Neural cell (in vitro differentiated cells): ENCODE results near the gene BPGM. TPM values are rescaled to one million over a fixed set of nuclear protein-coding genes. Genes with fewer than 3 reads are reported as not detected.

Experiments
- H2AFZ ChIP-seq: fragments of 200-600, 300-800 bp; sonication (generic), shearing (Covaris generic); 2 replicates; pipeline ENCODE4 v1.6.0; 2014; ENCODE audit warnings: low read depth, mild to moderate bottlenecking, antibody characterized with exemption, low read length, moderate library complexity
- H3F3A ChIP-seq: fragments of 200-600 bp; shearing (Covaris generic); 2 replicates; pipeline ENCODE4 v1.6.1; 2016; ENCODE audit warnings: mild to moderate bottlenecking, moderate library complexity, mixed read lengths, antibody characterized with exemption, low read length; ENCODE audit not compliant: insufficient read depth, poor library complexity, severe bottlenecking
- H3K27ac ChIP-seq: fragments of 200-600, 300-800 bp; sonication (generic), shearing (Covaris generic); 2 replicates; pipeline ENCODE4 v1.5.1; 2014; ENCODE audit warnings: mild to moderate bottlenecking, low read length, moderate library complexity
- H3K27me3 ChIP-seq: fragments of 300-800, 200-600 bp; sonication (generic), shearing (Covaris generic); 2 replicates; pipeline ENCODE4 v1.6.0; 2014; ENCODE audit warnings: mild to moderate bottlenecking, low read depth, low read length, moderate library complexity; ENCODE audit not compliant: insufficient read depth
- H3K36me3 ChIP-seq: fragments of 300-800, 200-600 bp; sonication (generic), shearing (Covaris generic); 2 replicates; pipeline ENCODE4 v1.5.1; 2014; ENCODE audit warnings: mild to moderate bottlenecking, antibody characterized with exemption, low read length, moderate library complexity; ENCODE audit not compliant: insufficient read depth
- H3K4me2 ChIP-seq: fragments of 300-800, 200-600 bp; sonication (generic), shearing (Covaris generic); 2 replicates; pipeline ENCODE4 v1.6.0; 2014; ENCODE audit warnings: mild to moderate bottlenecking, low read length
- H3K4me3 ChIP-seq: fragments of 300-800, 200-600 bp; sonication (generic), shearing (Covaris generic); 2 replicates; pipeline ENCODE4 v1.5.1; 2014; ENCODE audit warnings: mild to moderate bottlenecking, low read length, moderate library complexity
- H3K79me2 ChIP-seq: fragments of 200-600 bp; shearing (Covaris generic); replicated peaks from 2 replicates; pipeline ENCODE4 v1.6.0; 2014; ENCODE audit warnings: mild to moderate bottlenecking, low read length, moderate library complexity; ENCODE audit not compliant: insufficient read depth
- H3K9ac ChIP-seq: fragments of 300-800, 200-600 bp; sonication (generic), shearing (Covaris generic); 2 replicates; pipeline ENCODE4 v1.6.1; 2016; ENCODE audit warnings: mild to moderate bottlenecking, low read length, mixed read lengths
- H3K9me2 ChIP-seq: fragments of 200-600 bp; shearing (Covaris generic); 2 replicates; pipeline ENCODE4 v1.6.1; 2016; ENCODE audit warnings: mild to moderate bottlenecking, low read length, mixed read lengths; ENCODE audit not compliant: insufficient read depth
- H3K9me3 ChIP-seq: fragments of 200-600, 300-800 bp; sonication (generic), shearing (Covaris generic); 2 replicates; pipeline ENCODE4 v1.6.1; 2016; ENCODE audit warnings: mild to moderate bottlenecking, mixed run types, low read length, moderate library complexity, mixed read lengths
- H4K20me1 ChIP-seq: fragments of 200-600 bp; shearing (Covaris generic); 2 replicates; pipeline ENCODE4 v1.6.1; 2016; ENCODE audit warnings: mild to moderate bottlenecking, mixed run types; ENCODE audit not compliant: insufficient read depth
- EP300 ChIP-seq: fragments of 450-650 bp; conservative IDR thresholded peaks from 2 replicates; pipeline ENCODE4 v1.6.1; 2014; ENCODE audit warnings: antibody characterized with exemption, mild to moderate bottlenecking, moderate library complexity; ENCODE audit not compliant: poor library complexity, severe bottlenecking
- EZH2 ChIP-seq: fragments of 200-600, 300-800 bp; shearing (Covaris generic), sonication (generic); IDR thresholded peaks from 2 replicates; pipeline ENCODE4 v1.6.1; 2014; ENCODE audit warnings: antibody characterized with exemption, low read length, borderline replicate concordance, mild to moderate bottlenecking; ENCODE audit not compliant: insufficient read depth, poor library complexity, severe bottlenecking
- MXI1 ChIP-seq: fragments of 450-650 bp; conservative IDR thresholded peaks from 2 replicates; pipeline ENCODE4 v1.6.1; 2014; ENCODE audit warnings: antibody characterized with exemption, mild to moderate bottlenecking; ENCODE audit not compliant: poor library complexity, severe bottlenecking
- POLR2AphosphoS5 ChIP-seq: IDR thresholded peaks from 2 replicates; pipeline ENCODE4 v1.6.1; 2012
- RAD21 ChIP-seq: fragments of 450-650 bp; conservative IDR thresholded peaks from 2 replicates; pipeline ENCODE4 v1.6.1; 2014; ENCODE audit warnings: antibody characterized with exemption, mild to moderate bottlenecking, moderate library complexity
- SMC3 ChIP-seq: fragments of 450-650 bp; conservative IDR thresholded peaks from 2 replicates; pipeline ENCODE4 v1.6.1; 2014; ENCODE audit warnings: antibody characterized with exemption, mild to moderate bottlenecking, moderate library complexity; ENCODE audit not compliant: poor library complexity
- TAF1 ChIP-seq: IDR thresholded peaks from 2 replicates; pipeline ENCODE4 v1.6.1; 2012; ENCODE audit warnings: low read depth
- polyA plus RNA-seq: library from polyadenylated mRNA; depleted of rRNA; stranded (reverse); fragments of >200 nt; gene quantifications from 2 replicates; pipeline ENCODE4 v1.2.3, GENCODE V29; 2014
- TF ChIP-seq, protein P1 (sequence below): fragments of 450-650 bp; IDR thresholded peaks from 2 replicates; pipeline ENCODE4 v1.5.1; 2014; ENCODE audit warnings: antibody characterized with exemption, mild to moderate bottlenecking, moderate library complexity; ENCODE audit not compliant: poor library complexity, severe bottlenecking
- TF ChIP-seq, protein P2 (sequence below): IDR thresholded peaks from 2 replicates; pipeline ENCODE4 v1.6.1; 2012; ENCODE audit warnings: borderline replicate concordance

The BPGM gene
- polyA plus RNA-seq, 1 donor from 2014 or later, result 57.4 TPM

DNA sequence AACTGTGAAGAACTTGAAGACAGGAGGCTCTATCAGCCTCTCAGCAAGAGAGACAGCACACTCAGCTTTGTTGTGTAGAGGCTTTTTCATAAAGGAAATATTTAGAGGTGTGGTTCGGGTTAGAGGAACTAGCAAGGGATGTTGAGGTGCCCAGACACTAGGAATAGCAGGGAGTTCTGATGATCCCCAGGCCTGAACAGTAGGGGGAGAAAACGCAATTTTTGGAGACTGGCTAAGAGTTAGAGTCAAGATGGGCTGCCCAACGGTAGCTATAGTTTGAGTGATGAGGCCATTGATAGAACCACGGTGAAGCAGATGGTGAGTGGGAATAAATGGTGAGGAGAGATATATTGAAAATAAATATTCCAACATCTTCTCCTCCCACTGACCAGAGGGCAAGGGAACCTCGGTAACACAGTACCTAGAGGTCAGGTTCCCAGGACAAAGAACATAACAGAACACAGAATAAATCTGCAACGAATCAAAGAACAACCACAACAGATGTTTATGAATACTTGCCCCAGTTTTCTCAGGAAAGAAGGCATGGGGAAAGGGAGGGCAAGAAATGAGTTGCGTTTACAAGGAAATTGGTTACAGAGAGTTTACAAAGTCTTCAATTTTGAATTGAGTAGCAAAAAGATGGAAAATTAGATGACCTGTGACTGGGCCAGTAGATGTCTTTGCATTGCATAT, 24.2 kb upstream of the BPGM start:
- H3K4me2 ChIP-seq, result no peak overlapping the region
- no peaks in the 10 kb centered on the region for H3F3A ChIP-seq
- no peak overlapping the region for H2AFZ ChIP-seq
- no peaks in the 10 kb centered on the region for H3K9me3 ChIP-seq
- TF ChIP-seq, protein P1, sequence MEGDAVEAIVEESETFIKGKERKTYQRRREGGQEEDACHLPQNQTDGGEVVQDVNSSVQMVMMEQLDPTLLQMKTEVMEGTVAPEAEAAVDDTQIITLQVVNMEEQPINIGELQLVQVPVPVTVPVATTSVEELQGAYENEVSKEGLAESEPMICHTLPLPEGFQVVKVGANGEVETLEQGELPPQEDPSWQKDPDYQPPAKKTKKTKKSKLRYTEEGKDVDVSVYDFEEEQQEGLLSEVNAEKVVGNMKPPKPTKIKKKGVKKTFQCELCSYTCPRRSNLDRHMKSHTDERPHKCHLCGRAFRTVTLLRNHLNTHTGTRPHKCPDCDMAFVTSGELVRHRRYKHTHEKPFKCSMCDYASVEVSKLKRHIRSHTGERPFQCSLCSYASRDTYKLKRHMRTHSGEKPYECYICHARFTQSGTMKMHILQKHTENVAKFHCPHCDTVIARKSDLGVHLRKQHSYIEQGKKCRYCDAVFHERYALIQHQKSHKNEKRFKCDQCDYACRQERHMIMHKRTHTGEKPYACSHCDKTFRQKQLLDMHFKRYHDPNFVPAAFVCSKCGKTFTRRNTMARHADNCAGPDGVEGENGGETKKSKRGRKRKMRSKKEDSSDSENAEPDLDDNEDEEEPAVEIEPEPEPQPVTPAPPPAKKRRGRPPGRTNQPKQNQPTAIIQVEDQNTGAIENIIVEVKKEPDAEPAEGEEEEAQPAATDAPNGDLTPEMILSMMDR, result no peak
- TF ChIP-seq TAF1, result no peak
- no peak for TF ChIP-seq SMC3
- no peak for TF ChIP-seq EP300
- no peak for TF ChIP-seq RAD21
- no peak for TF ChIP-seq POLR2AphosphoS5
- no peak for TF ChIP-seq EZH2
- TF ChIP-seq, protein P2, sequence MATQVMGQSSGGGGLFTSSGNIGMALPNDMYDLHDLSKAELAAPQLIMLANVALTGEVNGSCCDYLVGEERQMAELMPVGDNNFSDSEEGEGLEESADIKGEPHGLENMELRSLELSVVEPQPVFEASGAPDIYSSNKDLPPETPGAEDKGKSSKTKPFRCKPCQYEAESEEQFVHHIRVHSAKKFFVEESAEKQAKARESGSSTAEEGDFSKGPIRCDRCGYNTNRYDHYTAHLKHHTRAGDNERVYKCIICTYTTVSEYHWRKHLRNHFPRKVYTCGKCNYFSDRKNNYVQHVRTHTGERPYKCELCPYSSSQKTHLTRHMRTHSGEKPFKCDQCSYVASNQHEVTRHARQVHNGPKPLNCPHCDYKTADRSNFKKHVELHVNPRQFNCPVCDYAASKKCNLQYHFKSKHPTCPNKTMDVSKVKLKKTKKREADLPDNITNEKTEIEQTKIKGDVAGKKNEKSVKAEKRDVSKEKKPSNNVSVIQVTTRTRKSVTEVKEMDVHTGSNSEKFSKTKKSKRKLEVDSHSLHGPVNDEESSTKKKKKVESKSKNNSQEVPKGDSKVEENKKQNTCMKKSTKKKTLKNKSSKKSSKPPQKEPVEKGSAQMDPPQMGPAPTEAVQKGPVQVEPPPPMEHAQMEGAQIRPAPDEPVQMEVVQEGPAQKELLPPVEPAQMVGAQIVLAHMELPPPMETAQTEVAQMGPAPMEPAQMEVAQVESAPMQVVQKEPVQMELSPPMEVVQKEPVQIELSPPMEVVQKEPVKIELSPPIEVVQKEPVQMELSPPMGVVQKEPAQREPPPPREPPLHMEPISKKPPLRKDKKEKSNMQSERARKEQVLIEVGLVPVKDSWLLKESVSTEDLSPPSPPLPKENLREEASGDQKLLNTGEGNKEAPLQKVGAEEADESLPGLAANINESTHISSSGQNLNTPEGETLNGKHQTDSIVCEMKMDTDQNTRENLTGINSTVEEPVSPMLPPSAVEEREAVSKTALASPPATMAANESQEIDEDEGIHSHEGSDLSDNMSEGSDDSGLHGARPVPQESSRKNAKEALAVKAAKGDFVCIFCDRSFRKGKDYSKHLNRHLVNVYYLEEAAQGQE, result no peak
- no peak for TF ChIP-seq MXI1
- H3K79me2 ChIP-seq, result no peaks in the 10 kb centered on the region
- no peaks in the 10 kb centered on the region for H3K27me3 ChIP-seq
- H3K9ac ChIP-seq, result no peak overlapping the region
- no peak overlapping the region for H3K27ac ChIP-seq
- H4K20me1 ChIP-seq, result no peaks in the 10 kb centered on the region
- H3K4me3 ChIP-seq, result no peak overlapping the region
- no peaks in the 10 kb centered on the region for H3K36me3 ChIP-seq
- H3K9me2 ChIP-seq, result no peaks in the 10 kb centered on the region

DNA sequence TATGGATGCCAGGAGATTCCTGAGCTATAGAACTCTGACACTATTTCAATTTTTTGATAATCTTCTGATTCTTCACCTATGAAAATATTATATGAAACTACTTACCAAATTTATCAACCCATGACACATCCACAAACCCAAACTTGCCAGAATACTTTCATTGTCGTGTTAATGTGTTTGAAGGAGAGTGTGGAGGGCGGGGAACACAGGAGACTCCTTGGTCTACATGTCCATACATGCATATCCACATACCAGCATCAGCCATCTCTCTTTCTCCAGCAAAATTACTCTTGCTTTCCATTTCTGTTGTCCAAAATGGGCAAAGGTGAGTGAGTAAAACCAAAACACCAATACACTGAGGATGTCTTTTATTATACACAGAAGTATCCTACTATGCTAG, 23.5 kb upstream of the BPGM start:
- H3F3A ChIP-seq, result no peaks in the 10 kb centered on the region
- no peak overlapping the region for H2AFZ ChIP-seq
- H3K4me3 ChIP-seq, result no peak overlapping the region
- no peaks in the 10 kb centered on the region for H3K27me3 ChIP-seq
- H3K9me2 ChIP-seq, result no peaks in the 10 kb centered on the region
- H3K9me3 ChIP-seq, result no peaks in the 10 kb centered on the region
- no peak overlapping the region for H3K4me2 ChIP-seq
- TF ChIP-seq, protein P2, result no peak
- TF ChIP-seq EP300 (no peak), EZH2 (no peak), TAF1 (no peak), SMC3 (no peak)
- no peak overlapping the region for H3K27ac ChIP-seq
- no peak overlapping the region for H3K9ac ChIP-seq
- no peaks in the 10 kb centered on the region for H4K20me1 ChIP-seq
- no peaks in the 10 kb centered on the region for H3K36me3 ChIP-seq
- H3K79me2 ChIP-seq, result no peaks in the 10 kb centered on the region
